Activated CD4-positive, alpha-beta T cell treated with anti-CD3 and anti-CD28 coated beads, Interleukin-2, amount 50 U/mL, for 24 hours (primary cell): ENCODE measurements around the gene SFMBT2.

Experiments
- DNase-seq, 2 donors: peaks; one replicate each; pipeline ENCODE4 v3.0.0-alpha.2; 2020; ENCODE audit warnings: low read depth in 1 of 2, low spot score in 1 of 2

SFMBT2 gene

DNA sequence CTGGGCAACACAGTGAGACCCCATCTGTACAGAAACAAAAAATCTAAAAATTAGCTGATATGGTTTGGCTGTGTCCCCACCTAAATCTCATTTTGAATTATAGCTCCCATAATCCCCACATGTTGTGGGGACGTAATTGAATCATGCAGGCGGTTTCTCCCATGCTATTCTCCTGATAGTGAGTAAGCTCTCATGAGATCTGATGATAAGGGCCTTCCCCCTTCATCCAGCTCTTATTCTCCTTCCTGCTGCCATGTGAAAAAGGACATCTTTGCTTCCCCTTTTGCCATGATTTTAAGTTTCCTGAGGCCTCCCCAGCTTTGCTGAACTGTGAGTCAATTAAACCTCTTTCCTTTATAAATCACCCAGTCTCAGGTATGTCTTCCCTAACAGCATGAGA lies 136.5 kb downstream of the SFMBT2 start:
- no peak for DNase-seq

DNA sequence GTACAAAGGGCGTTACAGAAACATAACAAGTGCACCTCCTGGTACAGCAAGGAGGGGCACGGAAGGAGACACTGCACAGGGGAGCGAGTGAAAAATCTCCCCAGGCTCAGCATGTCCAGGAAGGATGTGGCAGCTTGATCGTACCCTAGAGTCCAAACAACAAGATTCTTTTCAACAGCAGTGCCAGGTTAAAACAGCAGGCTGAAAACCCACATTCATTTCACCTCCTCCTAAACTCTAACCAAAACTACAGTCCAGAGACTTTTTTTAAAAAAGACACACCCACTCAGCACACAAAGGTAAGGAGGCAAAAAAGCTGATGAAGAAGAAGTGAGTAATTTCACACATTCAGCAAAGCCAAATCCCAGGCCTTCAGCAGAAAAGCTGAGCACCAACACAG lies 138.8 kb downstream of the SFMBT2 start:
- no peak for DNase-seq

- no peak for DNase-seq
These were observed 140.8 kb downstream of the SFMBT2 start for GRCh38 chr10:7269988-7270387.

DNA sequence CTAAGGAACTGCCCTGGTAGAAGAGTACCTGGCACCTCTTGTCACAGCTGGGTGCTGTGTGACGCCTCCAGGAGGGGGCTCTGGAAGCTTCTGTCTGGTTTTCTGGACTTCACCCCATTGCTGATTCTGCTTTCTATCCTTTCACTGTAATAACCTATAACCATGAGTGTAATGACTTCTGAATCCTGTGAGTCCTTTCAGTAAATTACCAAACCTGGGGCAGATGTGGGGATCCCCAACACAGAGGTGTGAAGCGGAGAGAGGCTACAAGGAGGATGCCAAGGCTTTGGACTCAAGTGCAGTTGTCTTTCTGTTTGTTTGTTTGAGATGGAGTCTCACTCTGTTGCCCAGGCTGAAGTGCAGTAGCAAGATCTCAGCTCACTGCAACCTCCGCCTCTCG lies 143.7 kb downstream of the SFMBT2 start:
- DNase-seq = no peak

GRCh38 chr10:7265396-7266123 lies 145.3 kb downstream of the SFMBT2 start:
- DNase-seq = no peak

DNA sequence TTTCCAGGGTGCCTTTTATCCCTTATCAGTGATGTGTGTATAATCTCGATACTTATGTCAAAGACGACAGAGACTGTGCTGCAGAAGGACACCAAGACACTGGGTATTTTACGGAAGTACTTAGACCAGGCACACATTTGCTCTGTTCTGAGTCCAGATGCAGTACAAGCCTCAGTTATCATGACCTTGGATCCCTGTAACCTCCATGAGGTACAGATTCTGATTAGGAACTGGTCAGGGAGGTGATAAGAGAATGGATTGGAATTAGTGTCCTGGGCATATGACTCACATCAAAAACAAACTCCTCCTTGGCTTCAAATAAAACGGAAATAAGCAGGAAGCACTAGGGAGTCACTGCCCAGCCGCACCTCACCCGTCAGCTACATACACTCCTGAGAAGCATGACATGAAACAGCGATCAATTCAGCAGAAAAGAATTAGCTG lies 146.5 kb downstream of the SFMBT2 start:
- no peak for DNase-seq

GRCh38 chr10:7263616-7264015 lies 147.2 kb downstream of the SFMBT2 start:
- DNase-seq = no peak

DNA sequence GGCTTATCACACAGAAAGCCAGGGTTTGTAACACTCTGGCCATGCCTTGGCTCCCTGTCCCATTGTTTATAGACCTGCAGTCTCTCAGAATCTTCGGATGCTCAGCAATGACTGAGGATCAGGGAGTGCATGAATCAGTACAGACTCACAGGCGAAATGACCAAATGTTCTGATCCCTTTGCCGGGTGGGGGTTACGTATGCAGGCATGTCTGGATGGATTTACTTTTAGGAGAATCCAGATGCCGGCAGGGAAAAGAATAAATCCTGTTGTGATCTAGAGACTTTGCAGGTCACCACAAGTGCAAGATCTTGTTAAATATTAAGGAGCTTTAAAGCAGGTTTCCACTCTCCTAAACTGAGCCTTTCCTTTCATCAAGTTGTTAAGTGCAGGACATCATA lies 149.5 kb downstream of the SFMBT2 start:
- no peak for DNase-seq

- DNase-seq = no peak
These were observed 149.9 kb downstream of the SFMBT2 start for GRCh38 chr10:7260912-7261311.

- DNase-seq = no peak
These were observed 150.4 kb downstream of the SFMBT2 start for GRCh38 chr10:7260412-7260900.

DNA sequence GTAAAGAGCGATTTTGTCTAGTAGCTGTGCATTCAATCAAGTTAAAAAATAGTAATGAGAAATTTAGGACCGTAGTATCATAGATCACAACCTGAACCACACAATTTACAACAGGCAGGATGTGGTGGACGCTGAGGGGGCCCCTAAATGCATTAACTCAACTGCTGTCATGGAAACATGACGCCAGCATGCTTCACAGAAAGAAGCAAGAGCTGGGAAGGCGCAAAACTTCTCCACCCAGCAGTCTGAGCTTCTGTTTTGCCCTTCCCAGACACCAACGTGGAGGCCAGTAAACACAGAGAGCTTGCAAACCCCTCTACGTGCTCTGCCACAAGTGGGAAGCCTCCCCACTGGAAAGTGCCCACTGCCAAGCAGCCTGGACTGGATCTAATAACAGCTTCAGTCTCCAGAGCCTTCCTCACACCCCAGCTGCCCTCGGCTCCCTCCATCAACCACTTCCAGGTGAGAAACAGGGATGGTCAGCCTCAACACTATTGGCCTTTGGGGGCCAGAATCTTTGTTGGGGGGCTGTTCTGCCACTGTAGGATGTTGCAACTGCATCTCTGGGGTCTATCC lies 151.8 kb downstream of the SFMBT2 start:
- DNase-seq = peak; percentile 17 to 73

- DNase-seq = no peak
These were observed 155.3 kb downstream of the SFMBT2 start for GRCh38 chr10:7255517-7255916.

DNA sequence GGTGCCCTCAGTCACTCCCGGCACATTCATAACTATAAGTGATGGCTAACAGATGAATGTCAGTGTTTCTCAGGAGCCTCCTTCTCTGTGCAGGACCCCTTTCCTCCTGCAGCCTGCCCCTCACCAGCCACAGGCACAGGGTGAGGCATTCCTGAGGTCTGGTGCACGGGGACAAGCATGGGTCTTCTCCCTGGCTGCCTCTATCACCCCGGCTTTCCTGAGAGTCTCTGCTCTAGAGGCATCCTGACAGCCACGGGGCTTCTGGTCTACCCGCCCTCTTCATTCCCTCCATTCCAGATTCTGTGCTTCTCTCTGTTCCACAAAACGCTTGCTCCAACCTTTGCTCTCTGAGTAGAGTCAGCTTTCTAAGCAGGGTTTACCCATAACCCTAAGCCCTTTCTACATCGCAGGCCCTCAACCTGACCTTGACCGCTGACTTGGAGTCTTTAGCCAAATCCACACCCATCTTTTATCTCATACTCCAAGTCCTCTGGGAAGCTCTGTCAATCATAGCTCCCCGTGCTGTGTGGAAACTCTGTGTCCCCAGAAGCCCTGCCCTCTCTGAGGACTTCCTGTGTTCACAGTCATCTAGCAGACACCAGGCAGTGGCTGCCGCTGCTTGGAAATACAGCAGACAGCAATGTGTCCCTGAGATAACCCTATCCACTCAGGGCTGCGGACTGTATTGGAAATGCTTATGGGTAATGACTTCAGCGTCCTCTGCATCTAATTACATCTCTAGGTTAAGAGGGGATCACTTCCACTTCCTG lies 159.0 kb downstream of the SFMBT2 start:
- DNase-seq = no peak

GRCh38 chr10:7250236-7250635 lies 160.6 kb downstream of the SFMBT2 start:
- no peak for DNase-seq

GRCh38 chr10:7248585-7249164 lies 162.2 kb downstream of the SFMBT2 start:
- no peak for DNase-seq

DNA sequence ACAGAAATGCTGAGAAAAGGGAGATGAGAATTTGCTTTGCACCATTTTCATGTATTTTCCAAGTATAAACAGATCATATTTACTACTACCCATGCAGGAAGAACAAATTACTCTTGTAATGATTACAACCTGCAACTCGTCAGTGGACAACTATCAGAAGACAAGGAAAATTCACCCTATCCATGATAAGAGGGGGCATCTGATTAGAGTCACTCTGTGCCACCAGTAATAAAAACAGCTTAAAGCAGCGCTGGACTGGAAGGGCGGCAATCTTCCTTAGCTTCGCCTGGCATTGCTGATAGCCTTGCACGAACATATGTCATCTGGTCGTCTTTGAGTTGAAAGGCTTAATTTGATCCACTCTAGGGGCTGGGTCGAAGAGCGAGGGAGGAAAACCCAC lies 162.7 kb downstream of the SFMBT2 start:
- DNase-seq = no peak

DNA sequence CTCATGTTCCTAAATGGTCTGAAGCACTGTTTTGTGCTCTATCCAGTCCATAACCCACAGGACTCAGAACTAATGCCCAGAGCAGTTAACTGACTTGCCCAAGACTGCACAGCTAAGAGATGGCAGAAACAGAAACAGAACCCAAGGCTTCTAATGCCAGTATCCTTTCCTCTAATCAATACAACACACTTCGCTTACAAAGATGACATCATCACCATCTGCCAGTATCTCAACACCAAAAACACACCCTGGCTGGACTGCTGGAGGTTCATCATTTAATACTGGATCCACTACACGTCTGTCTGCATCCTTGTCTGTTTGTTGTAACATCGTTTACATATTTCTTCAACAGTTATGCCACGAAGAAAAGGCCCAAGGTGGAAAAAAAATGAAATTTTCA lies 165.3 kb downstream of the SFMBT2 start:
- no peak for DNase-seq

GRCh38 chr10:7243873-7244272 lies 167.0 kb downstream of the SFMBT2 start:
- no peak for DNase-seq

DNA sequence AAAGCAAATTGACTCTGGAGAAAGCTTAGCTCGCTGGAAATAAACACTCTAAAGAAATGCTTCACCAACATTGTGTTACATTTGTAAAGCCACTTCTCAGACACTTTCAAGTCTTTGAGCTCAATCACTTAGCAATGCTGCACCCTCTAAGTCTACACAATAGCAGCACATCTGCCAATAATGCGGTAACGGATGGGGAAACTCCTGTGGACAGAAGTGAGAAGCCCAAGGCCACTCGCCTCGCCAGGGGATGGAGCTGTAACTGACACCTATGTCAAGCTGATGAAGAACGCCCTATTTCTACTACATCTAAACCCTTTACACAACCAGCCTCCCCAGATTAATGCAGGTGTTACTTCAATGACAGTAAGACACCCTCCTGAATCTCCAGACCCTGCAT lies 167.7 kb downstream of the SFMBT2 start:
- DNase-seq = no peak

DNA sequence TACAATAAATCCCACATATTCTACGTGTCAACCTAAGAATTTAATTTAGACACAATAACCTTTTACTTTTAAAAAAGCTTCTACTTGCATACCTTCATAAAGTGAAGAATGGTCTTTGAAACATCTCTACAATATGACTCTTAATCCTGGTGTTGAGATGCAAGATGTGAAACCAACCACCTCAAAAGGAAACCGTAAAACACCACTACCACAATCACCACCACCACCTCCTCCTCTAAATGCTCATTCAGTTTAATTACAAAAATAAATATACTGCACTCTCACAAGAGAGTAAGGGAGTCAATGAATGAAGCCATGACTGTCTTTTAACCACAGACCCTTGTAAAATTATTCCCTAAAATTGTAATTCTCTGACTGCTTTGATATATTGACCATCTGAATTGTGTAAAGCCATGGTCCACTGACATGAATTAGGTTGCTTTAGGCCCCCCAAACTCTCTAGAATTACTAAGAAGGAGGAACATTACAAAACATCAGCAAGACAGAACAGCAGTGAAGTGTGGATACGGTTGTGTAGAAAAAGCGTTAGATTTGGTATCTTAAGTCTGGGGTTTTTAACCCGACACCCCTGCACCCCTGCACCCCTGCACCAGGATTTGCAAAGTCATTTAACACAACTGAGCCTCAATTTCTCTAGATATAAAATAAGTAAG lies 171.4 kb downstream of the SFMBT2 start:
- peak in 1 of 2 donors; percentile 32 for DNase-seq

DNA sequence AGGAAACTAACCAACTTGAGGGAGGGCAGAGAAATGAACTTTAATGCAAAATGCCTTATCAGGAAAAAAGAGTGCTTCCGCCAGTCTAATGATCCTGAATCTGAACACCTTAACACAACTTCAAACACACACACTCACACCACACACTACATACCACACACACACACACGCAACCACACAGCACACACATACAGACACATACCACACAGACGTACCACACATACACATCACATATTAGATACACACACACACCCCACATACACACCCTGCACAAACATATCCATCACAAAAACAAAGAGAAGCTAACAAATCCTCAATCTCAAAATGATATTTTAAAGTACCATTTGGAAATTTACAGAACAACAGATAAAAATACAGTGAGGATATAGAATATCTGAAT lies 175.5 kb downstream of the SFMBT2 start:
- DNase-seq = no peak
